ENCODE data around the gene CELF4.

DNA sequence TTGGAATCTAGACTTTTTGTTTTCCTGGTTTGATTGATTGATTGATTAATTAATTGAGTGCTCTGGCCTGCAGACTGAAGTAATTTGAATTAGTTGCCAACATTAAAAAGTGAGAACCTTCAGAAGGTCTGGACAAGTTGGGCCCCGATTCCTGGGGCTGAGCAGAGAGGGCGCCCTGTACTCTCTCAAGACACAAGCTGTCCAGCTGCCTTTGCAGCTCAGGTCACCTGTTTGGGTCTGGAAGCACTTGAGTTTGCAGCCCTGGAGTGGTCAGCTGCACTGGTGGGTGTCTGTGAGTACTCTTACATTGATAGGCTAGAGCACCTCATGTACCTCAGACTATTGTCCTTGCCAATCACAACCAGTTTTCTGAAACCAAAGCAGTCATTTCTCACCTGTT lies 22.7 kb upstream of the CELF4 start:
- no peak for TF ChIP-seq EP300 (IDR thresholded peaks at IDR 0.05)
- no peak for TF ChIP-seq CTCF (IDR thresholded peaks at IDR 0.05)
- no peak for TF ChIP-seq POLR2AphosphoS5 (IDR thresholded peaks at IDR 0.05)
- no peak for TF ChIP-seq POLR2A (IDR thresholded peaks at IDR 0.05)

Data from upper lobe of left lung (tissue), 4 donors.